Stomach (tissue), 4 donors: ENCODE results near the gene FIZ1.

Experiments used
- POLR2A ChIP-seq, 4 donors: fragments of 450-650 bp; IDR thresholded peaks; one replicate each; pipeline ENCODE4 v1.6.1; 2016; ENCODE audit warnings: antibody characterized with exemption in 4 of 4, control low read depth in 2 of 4, mild to moderate bottlenecking in 1 of 4, moderate library complexity in 1 of 4
- TF ChIP-seq, protein P1 (sequence below), 7 experiments: fragments of 450-650 bp in 4 of 7; fragments of 200-600 bp in 3 of 7; sonication (generic) in 3 of 7; IDR thresholded peaks; one replicate each; pipeline ENCODE4 v1.5.1; 2016 to 2019; ENCODE audit warnings: antibody characterized with exemption in 7 of 7, control low read depth in 2 of 7, mild to moderate bottlenecking in 1 of 7

DNA sequence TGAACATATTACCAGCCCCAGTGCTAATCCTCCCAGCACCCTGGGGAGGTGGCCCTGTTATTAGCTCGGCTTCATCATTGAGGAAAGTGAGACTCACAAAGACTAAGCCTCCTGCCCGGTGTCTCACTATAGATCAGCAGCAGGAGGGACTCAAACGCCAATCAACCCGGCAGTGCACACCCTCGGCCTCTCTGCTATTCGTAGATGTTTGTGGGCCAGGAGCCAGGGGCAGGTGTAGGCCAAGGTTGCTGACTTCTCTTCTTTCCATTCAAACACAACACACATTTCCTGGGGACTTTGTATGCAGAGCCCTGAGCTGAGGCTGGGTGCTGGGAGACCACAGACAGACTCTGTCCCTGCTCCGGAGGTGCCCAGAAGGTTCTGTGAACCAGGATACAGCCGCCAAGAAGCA is 44.6 kb downstream of the FIZ1 start:
- TF ChIP-seq, protein P1, sequence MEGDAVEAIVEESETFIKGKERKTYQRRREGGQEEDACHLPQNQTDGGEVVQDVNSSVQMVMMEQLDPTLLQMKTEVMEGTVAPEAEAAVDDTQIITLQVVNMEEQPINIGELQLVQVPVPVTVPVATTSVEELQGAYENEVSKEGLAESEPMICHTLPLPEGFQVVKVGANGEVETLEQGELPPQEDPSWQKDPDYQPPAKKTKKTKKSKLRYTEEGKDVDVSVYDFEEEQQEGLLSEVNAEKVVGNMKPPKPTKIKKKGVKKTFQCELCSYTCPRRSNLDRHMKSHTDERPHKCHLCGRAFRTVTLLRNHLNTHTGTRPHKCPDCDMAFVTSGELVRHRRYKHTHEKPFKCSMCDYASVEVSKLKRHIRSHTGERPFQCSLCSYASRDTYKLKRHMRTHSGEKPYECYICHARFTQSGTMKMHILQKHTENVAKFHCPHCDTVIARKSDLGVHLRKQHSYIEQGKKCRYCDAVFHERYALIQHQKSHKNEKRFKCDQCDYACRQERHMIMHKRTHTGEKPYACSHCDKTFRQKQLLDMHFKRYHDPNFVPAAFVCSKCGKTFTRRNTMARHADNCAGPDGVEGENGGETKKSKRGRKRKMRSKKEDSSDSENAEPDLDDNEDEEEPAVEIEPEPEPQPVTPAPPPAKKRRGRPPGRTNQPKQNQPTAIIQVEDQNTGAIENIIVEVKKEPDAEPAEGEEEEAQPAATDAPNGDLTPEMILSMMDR (IDR thresholded peaks at IDR 0.05) = no peak
- no peak for TF ChIP-seq POLR2A (IDR thresholded peaks at IDR 0.05)
